Measurements from ENCODE around the gene CAMK2N1.

CAMK2N1 gene

GRCh38 chr1:20454004-20454403, 32.0 kb downstream of the CAMK2N1 start:
- no peak overlapping the region for H3K4ac ChIP-seq (ENCODE audit: low read depth, low read length)
- no peaks in the 10 kb centered on the region for H3K79me1 ChIP-seq (ENCODE audit: low read length)
- H3K18ac ChIP-seq (ENCODE audit: low read length): no peak overlapping the region
- no peak overlapping the region for H4K91ac ChIP-seq (ENCODE audit: low read depth, low read length)
- H2AK5ac ChIP-seq (ENCODE audit: low read length): no peak overlapping the region
- no peak overlapping the region for H2BK5ac ChIP-seq (ENCODE audit: low read depth, low read length, poor library complexity)
- no peaks in the 10 kb centered on the region for H3K4me1 ChIP-seq (ENCODE audit: control insufficient read depth in 1 of 2, insufficient read depth in 2 of 2, low read length in 2 of 2)
- no peak overlapping the region for H3K14ac ChIP-seq (ENCODE audit: low read length)
- no peak overlapping the region for H3K4me2 ChIP-seq (ENCODE audit: low read length)
- no peak overlapping the region for H2BK120ac ChIP-seq (ENCODE audit: insufficient read depth, low read length, poor library complexity)
- peak overlapping the region; percentile 75 for H3K23ac ChIP-seq (ENCODE audit: low read length)
- H4K8ac ChIP-seq (ENCODE audit: low read depth, low read length): no peak overlapping the region
- WGBS (ENCODE audit: extremely low coverage, insufficient coverage, insufficient read length): no CpG with 5 or more reads among the region's 4 CpGs
- no peaks in the 10 kb centered on the region for H3K36me3 ChIP-seq (ENCODE audit: control insufficient read depth in 1 of 2, insufficient read depth in 2 of 2, low read length in 2 of 2)
- no peak overlapping the region for H2AFZ ChIP-seq (ENCODE audit: insufficient read depth, low read length, poor library complexity)
- H3K9me3 ChIP-seq (ENCODE audit: insufficient read depth, low read depth, low read length): peaks cover 3% of the 10 kb centered on the region
- H4K12ac ChIP-seq (ENCODE audit: low read depth, low read length): no peak overlapping the region
- H3K27me3 ChIP-seq (ENCODE audit: insufficient read depth, low read length): no peaks in the 10 kb centered on the region
- no peaks in the 10 kb centered on the region for H3K79me2 ChIP-seq (ENCODE audit: control insufficient read depth, insufficient read depth, low read length, poor library complexity)
- H3K4me3 ChIP-seq (ENCODE audit: low read depth, low read length): peak overlapping the region; percentile 55
- DNase-seq: no peak
- no peak overlapping the region for H3K9ac ChIP-seq (ENCODE audit: low read length)
- no peak overlapping the region for H2BK12ac ChIP-seq (ENCODE audit: low read length)
- no peak overlapping the region for H3K27ac ChIP-seq (ENCODE audit: low read depth, low read length)

GRCh38 chr1:20449735-20450311, 36.2 kb downstream of the CAMK2N1 start:
- no peak overlapping the region for H4K91ac ChIP-seq (ENCODE audit: low read depth, low read length)
- no peak overlapping the region for H2BK5ac ChIP-seq (ENCODE audit: low read depth, low read length, poor library complexity)
- H3K4me3 ChIP-seq (ENCODE audit: low read depth, low read length): no peak overlapping the region
- no peak overlapping the region for H3K27ac ChIP-seq (ENCODE audit: low read depth, low read length)
- no peaks in the 10 kb centered on the region for H3K79me1 ChIP-seq (ENCODE audit: low read length)
- no peaks in the 10 kb centered on the region for H3K36me3 ChIP-seq (ENCODE audit: control insufficient read depth in 1 of 2, insufficient read depth in 2 of 2, low read length in 2 of 2)
- no peak overlapping the region for H3K14ac ChIP-seq (ENCODE audit: low read length)
- WGBS (ENCODE audit: extremely low coverage, insufficient coverage, insufficient read length): no CpG with 5 or more reads among the region's 4 CpGs
- H3K27me3 ChIP-seq (ENCODE audit: insufficient read depth, low read length): no peaks in the 10 kb centered on the region
- no peak overlapping the region for H4K12ac ChIP-seq (ENCODE audit: low read depth, low read length)
- H3K9ac ChIP-seq (ENCODE audit: low read length): no peak overlapping the region
- H3K4me2 ChIP-seq (ENCODE audit: low read length): no peak overlapping the region
- H2BK120ac ChIP-seq (ENCODE audit: insufficient read depth, low read length, poor library complexity): no peak overlapping the region
- no peak overlapping the region for H4K8ac ChIP-seq (ENCODE audit: low read depth, low read length)
- no peak overlapping the region for H2AK5ac ChIP-seq (ENCODE audit: low read length)
- no peaks in the 10 kb centered on the region for H3K79me2 ChIP-seq (ENCODE audit: control insufficient read depth, insufficient read depth, low read length, poor library complexity)
- no peak overlapping the region for H3K18ac ChIP-seq (ENCODE audit: low read length)
- no peak overlapping the region for H3K23ac ChIP-seq (ENCODE audit: low read length)
- no peaks in the 10 kb centered on the region for H3K4me1 ChIP-seq (ENCODE audit: control insufficient read depth in 1 of 2, insufficient read depth in 2 of 2, low read length in 2 of 2)
- H3K9me3 ChIP-seq (ENCODE audit: insufficient read depth, low read depth, low read length): peaks cover 5% of the 10 kb centered on the region
- no peak for DNase-seq
- no peak overlapping the region for H3K4ac ChIP-seq (ENCODE audit: low read depth, low read length)
- H2BK12ac ChIP-seq (ENCODE audit: low read length): no peak overlapping the region
- H2AFZ ChIP-seq (ENCODE audit: insufficient read depth, low read length, poor library complexity): no peak overlapping the region

GRCh38 chr1:20448671-20449071, 37.3 kb downstream of the CAMK2N1 start:
- Histone ChIP-seq H2BK12ac (ENCODE audit: low read length) (no peak overlapping the region), H3K9me3 (ENCODE audit: insufficient read depth, low read depth, low read length) (peaks cover 2% of the 10 kb centered on the region), H3K27ac (ENCODE audit: low read depth, low read length) (no peak overlapping the region), H4K8ac (ENCODE audit: low read depth, low read length) (no peak overlapping the region), H2AK5ac (ENCODE audit: low read length) (no peak overlapping the region), H3K23ac (ENCODE audit: low read length) (no peak overlapping the region), H3K4me2 (ENCODE audit: low read length) (no peak overlapping the region), H3K18ac (ENCODE audit: low read length) (no peak overlapping the region), H3K79me1 (ENCODE audit: low read length) (no peaks in the 10 kb centered on the region), H2BK5ac (ENCODE audit: low read depth, low read length, poor library complexity) (no peak overlapping the region), H3K27me3 (ENCODE audit: insufficient read depth, low read length) (no peaks in the 10 kb centered on the region), H3K36me3 (ENCODE audit: control insufficient read depth in 1 of 2, insufficient read depth in 2 of 2, low read length in 2 of 2) (no peaks in the 10 kb centered on the region), H2BK120ac (ENCODE audit: insufficient read depth, low read length, poor library complexity) (no peak overlapping the region), H3K9ac (ENCODE audit: low read length) (no peak overlapping the region), H4K12ac (ENCODE audit: low read depth, low read length) (no peak overlapping the region), H3K4ac (ENCODE audit: low read depth, low read length) (no peak overlapping the region), H3K4me3 (ENCODE audit: low read depth, low read length) (no peak overlapping the region), H3K79me2 (ENCODE audit: control insufficient read depth, insufficient read depth, low read length, poor library complexity) (no peaks in the 10 kb centered on the region), H3K14ac (ENCODE audit: low read length) (no peak overlapping the region), H4K91ac (ENCODE audit: low read depth, low read length) (no peak overlapping the region), H2AFZ (ENCODE audit: insufficient read depth, low read length, poor library complexity) (no peak overlapping the region), H3K4me1 (ENCODE audit: control insufficient read depth in 1 of 2, insufficient read depth in 2 of 2, low read length in 2 of 2) (peaks cover 0 to 2% of the 10 kb centered on the region in 2 experiments)
- no peak for DNase-seq
- no CpG with 5 or more reads among the region's 9 CpGs for WGBS (ENCODE audit: extremely low coverage, insufficient coverage, insufficient read length)

GRCh38 chr1:20447794-20448193, 38.2 kb downstream of the CAMK2N1 start:
- Histone ChIP-seq H2BK12ac (ENCODE audit: low read length) (no peak overlapping the region), H2BK120ac (ENCODE audit: insufficient read depth, low read length, poor library complexity) (no peak overlapping the region), H3K23ac (ENCODE audit: low read length) (no peak overlapping the region), H3K4me1 (ENCODE audit: control insufficient read depth in 1 of 2, insufficient read depth in 2 of 2, low read length in 2 of 2) (peaks cover 2 to 4% of the 10 kb centered on the region in 2 experiments), H2AFZ (ENCODE audit: insufficient read depth, low read length, poor library complexity) (no peak overlapping the region), H3K18ac (ENCODE audit: low read length) (no peak overlapping the region), H3K4ac (ENCODE audit: low read depth, low read length) (no peak overlapping the region), H4K12ac (ENCODE audit: low read depth, low read length) (no peak overlapping the region), H3K79me1 (ENCODE audit: low read length) (no peaks in the 10 kb centered on the region), H2BK5ac (ENCODE audit: low read depth, low read length, poor library complexity) (no peak overlapping the region), H3K36me3 (ENCODE audit: control insufficient read depth in 1 of 2, insufficient read depth in 2 of 2, low read length in 2 of 2) (no peaks in the 10 kb centered on the region), H3K79me2 (ENCODE audit: control insufficient read depth, insufficient read depth, low read length, poor library complexity) (no peaks in the 10 kb centered on the region), H3K27me3 (ENCODE audit: insufficient read depth, low read length) (no peaks in the 10 kb centered on the region), H3K27ac (ENCODE audit: low read depth, low read length) (no peak overlapping the region), H2AK5ac (ENCODE audit: low read length) (no peak overlapping the region), H4K91ac (ENCODE audit: low read depth, low read length) (no peak overlapping the region), H3K9ac (ENCODE audit: low read length) (no peak overlapping the region), H3K4me2 (ENCODE audit: low read length) (no peak overlapping the region), H3K14ac (ENCODE audit: low read length) (no peak overlapping the region), H3K4me3 (ENCODE audit: low read depth, low read length) (no peak overlapping the region), H4K8ac (ENCODE audit: low read depth, low read length) (no peak overlapping the region), H3K9me3 (ENCODE audit: insufficient read depth, low read depth, low read length) (peaks cover 2% of the 10 kb centered on the region)
- WGBS (ENCODE audit: extremely low coverage, insufficient coverage, insufficient read length): no CpG with 5 or more reads among the region's 7 CpGs
- no peak for DNase-seq

All from trophoblast cell (in vitro differentiated cells and primary cell).